Left ventricle myocardium superior (tissue), 1 donor: Measurements from ENCODE around the gene CYP27B1. TPM values are rescaled to one million over a fixed set of nuclear protein-coding genes. Genes with fewer than 3 reads are reported as not detected.
A peak's percentile ranks its signal among the peaks of the same experiment; 100 is the strongest.

Source experiments
- ATAC-seq: fragments of 200-7000 bp; cut with Tn5 transposase; one replicate; pipeline ENCODE4 v1.9.1; 2020; ENCODE audit warnings: mild to moderate bottlenecking, moderate library complexity
- DNase-seq: peaks from one replicate; pipeline ENCODE4 v3.0.0-alpha.2; 2020
- intact Hi-C: fragments of 100-400 bp; cut with micrococcal nuclease; formaldehyde crosslinking; loops from one replicate; pipeline ENCODE4 v1.11.0; 2022
- long read RNA-seq: library from polyadenylated mRNA; unstranded; transcript quantifications from one replicate; pipeline ENCODE4 v2.0.0, GENCODE V29; 2021
- total RNA-seq: library from RNA; stranded (reverse); fragmentation: NEBNext Ultra II Directional; extraction: Animal tissue kit (Norgen Biotek cat#: 25700); gene quantifications from one replicate; pipeline ENCODE4 v1.2.1, GENCODE V29; 2021
- donor health status: DM: no; HTN: yes; CAD: no; lungs with severe emphysema.

Gene CYP27B1, protein sequence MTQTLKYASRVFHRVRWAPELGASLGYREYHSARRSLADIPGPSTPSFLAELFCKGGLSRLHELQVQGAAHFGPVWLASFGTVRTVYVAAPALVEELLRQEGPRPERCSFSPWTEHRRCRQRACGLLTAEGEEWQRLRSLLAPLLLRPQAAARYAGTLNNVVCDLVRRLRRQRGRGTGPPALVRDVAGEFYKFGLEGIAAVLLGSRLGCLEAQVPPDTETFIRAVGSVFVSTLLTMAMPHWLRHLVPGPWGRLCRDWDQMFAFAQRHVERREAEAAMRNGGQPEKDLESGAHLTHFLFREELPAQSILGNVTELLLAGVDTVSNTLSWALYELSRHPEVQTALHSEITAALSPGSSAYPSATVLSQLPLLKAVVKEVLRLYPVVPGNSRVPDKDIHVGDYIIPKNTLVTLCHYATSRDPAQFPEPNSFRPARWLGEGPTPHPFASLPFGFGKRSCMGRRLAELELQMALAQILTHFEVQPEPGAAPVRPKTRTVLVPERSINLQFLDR
- not detected for total RNA-seq
- long read RNA-seq: 0 reads

DNA sequence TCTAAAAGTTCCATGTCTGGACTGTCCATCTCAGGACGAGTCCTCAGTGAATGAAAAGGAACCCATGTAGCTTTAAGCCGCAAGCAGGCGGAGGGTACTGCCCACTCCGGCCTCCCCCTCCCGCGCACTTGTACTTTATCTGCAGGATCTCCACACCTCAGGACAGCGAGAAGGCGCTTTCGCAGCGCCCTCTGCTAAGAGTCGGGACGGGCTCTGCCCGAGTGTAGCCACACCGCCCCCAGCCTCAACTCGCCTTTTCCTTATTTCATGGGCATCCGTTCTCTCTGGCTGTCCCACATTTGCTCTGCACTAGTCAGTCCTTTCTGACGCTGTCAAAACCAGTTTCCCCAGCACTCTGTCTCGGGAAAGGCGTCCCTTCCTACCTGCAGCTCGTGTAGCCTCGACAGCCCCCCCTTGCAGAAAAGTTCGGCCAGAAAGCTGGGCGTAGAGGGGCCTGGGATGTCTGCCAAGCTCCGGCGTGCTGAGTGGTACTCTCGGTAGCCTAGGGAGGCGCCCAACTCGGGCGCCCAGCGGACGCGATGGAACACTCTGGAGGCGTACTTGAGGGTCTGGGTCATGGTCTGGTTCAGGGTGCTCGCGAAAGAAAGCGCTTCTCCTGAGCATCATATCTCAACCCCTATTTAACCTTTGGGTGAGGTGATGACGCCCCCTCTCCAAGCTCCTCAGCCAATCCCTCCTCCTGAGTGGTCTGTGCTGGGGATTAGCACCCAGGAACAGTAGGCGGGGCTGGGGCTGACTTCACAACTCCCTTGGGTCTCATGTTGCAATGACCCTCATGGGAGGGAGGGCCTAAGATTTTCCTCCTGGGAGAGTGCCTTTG lies at the start of gene CYP27B1:
CYP27B1 (minus strand) TSS at position 615 of the 841 bp plus-strand sequence; CDS start at position 578, 37 bp downstream.
- intact Hi-C loops: no loop called here
- ATAC-seq (peak; percentile 24), DNase-seq (peak; percentile 57)

DNA sequence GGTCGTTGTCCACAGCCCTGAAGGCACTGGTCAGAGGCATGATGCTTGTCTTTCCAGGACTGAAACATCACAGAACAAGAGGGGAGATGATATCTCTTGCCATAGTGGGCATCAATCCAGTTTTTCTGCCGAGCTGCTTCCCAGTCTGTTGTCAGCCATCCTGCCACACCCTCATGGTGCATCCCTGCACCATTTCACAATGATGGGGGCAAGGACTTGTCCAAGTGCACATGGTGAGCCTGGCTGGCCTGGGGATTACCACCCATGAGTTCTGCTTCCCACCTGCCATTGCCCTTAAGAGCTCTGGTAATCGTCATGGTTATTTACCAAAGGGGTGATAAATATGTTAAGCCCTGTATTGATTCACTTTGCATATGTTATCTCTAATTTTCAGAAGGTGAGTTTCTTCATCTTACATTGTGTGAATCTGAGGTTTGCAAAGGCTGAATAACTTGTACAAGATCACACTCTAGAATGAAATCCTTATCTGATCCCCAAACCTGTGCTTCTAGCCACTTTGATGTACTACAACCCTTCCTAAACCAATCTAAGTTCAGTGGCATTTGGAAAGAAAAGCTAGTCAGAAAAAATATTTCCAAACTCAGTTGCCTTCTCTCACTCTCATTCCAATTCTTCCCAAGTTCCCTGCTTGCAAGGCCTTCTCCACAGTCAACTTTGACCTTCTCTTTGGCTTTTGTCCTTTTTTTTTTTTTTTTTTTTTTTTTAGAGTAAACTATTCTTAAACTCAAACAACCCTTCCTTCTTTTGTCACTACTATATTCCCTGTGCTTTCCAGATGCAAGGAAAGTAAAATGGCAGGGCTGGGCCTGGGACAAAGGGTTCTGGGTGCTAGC lies 49.4 kb upstream of the CYP27B1 start:
- no peak for DNase-seq
- no peak for ATAC-seq
- intact Hi-C loops: no loop called here

DNA sequence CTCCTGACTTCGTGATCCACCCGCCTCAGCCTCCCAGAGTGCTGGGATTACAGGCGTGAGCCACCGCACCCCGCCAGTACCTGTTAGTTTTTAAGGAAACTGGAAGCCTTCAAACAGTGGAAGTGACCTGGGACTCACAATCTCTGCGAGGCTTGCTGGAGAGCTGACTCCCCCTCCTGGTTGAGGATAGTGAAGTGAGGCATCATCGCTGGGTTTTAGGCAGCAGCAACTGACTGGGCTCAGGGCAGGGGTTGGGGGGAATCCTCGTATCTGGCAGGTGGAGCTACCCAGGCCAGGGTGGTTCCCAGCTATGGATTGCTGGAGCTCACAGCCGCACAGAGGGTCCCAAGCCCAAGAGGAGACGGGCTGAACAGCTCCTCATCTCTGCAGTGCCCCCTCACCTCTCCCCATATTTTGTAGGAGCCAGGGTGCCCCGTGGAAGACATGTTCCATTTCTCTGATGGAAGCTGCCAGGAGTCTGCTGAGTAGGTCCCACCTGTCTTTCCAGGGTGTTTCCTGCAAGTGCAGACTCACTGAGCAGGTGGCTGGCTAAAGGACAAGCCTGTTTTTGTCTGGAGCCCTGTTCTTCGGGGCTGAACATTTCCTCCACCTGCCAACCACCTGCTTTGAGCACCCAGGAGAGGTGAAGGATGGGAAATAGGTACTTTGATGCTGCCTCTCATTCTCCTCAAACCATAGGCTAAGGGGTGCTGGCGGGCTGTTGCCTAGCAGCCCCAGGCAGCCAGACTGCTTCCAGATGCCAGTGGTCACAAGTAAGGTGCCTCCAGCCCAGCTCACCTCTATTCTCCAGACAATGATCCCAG lies 48.5 kb upstream of the CYP27B1 start:
- DNase-seq (no peak), ATAC-seq (no peak)
- intact Hi-C loops: no loop called here

DNA sequence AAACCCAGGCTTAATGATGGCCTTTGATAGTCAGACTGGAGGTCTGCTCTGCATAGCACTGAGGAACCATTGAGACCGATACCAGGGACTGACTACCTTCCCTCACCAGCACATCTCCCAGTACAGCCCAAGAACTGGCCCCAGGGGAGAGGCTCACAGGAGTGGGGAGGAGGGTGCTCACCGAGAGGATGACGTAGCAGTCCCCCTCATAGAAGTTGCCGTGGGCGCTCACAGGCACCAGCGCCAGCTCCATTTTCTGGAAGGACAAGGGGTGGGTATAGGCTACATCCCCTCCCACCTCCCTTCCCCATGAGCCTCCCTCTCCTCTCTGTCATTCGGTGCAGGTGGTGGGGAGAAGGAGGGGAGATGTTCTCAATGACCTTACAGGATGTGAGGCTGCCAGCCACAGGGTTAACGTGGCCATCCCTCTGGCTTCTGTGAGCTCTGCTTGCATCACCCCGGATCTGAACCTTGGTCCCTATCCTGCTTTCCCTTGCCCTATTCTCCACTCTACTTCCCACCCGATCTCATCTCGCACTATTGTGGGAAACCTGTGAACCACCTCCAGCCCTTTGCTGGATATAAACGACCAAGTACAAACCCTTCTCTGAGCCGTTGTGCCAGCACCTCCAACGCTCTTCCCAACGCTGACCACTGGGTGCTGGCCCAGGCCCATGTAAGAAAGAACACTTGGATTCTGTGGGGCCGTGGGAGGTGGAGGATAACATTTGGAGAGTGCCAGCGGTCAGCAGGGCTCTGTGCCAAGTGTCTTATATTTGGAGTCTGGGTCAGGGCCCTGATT lies 47.3 kb upstream of the CYP27B1 start:
- DNase-seq: no peak
- intact Hi-C loops: no loop called here
- no peak for ATAC-seq

DNA sequence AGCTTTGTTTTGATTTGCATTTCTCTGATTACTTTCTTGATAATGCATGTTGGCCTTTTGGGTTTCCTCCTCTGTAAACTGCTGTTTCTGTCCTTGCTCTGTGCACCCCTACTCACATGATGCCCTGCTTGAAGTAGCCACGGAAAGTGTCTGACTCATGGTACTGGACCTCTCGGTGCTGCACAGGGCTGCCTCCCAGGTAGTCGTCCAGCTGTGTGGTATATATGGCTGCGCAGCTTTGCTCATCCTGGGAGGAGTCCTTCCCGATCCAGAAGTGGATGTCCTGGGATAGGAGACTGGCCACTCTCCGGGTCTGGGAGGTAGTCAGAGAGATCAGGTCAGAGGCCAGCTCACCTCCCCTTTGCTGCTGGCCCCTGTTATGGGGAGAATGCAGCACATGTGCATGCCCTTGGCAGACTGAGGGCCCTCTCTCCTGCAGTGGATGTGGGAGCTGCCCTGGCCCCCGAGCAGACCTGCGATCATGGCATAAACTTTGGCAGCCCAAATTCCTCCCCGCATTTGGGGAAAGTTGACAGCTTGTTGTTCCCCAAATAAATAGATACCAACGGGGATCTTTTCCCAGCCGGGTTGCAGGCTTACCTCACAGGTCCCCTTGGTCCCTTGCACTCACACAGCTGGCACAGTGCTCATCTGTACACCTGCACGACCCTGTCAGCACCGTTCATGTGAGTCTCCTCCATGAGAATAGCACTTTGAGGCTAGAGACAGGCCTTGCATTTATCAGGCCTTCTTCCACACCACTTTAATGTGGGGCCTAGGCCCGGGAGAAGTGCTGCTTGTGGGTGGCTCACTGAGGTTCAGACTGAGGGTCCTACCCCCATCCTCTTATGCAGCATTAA lies 46.5 kb upstream of the CYP27B1 start:
- DNase-seq: no peak
- intact Hi-C loops: no loop called here
- no peak for ATAC-seq

DNA sequence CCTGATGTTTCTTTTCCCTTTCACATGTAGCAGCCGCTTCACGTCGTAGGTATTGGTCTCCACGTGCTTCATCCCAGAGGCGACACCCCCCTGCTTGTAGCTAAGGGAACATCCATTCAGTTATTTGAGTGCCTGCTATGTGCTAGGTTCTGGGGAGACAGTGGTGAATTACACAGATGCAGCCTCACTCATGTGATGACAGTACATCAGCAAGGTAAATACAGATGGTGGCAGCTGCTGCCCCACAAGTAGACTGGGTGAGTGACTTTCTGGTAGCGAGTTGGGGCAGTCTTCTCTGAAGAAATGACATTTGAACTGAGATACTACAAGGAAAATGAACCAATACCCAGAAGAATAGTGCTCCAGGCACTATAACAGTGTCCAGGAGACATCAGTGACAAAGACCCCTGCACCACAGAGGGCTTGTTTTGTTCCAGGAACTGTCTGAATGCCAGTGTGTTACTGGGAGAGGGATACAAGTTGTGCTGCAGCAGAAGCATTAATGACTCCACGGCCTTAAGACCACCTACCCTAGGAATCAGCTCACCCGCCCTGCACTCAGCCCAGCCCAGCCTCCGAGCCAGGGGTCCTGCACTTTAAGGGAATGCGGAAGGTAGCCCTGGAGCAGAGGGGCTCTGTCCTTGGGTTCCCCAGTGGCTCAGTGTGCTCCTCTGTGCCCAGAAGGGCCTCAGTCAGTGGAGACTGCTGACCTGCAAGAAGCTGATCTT lies 44.3 kb upstream of the CYP27B1 start:
- intact Hi-C loops: no loop called here

DNA sequence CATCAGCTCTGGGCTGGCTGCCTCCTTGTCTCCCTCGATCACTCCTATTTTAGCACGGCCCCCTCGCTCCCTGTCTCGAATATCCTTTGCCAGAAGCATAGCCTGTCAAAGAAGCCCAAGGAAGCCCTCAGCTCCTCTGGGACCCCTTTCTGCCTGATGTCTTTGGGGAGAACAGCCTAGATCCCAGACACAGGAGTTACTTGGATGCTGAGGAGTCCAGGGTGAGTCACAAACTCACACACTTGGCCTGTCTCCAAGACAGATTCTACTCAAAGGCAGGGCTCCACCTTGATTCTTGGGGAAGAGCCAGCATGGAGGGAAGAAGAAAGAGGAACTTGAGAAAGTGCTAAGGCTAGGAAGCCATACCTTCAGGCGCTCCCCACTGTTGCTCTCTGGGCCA lies 43.6 kb upstream of the CYP27B1 start:
- DNase-seq (no peak), ATAC-seq (no peak)
- intact Hi-C loops: no loop called here

More for the DNA sequence above, 44.3 kb upstream of the CYP27B1 start:
- ATAC-seq: no peak
- no peak for DNase-seq

DNA sequence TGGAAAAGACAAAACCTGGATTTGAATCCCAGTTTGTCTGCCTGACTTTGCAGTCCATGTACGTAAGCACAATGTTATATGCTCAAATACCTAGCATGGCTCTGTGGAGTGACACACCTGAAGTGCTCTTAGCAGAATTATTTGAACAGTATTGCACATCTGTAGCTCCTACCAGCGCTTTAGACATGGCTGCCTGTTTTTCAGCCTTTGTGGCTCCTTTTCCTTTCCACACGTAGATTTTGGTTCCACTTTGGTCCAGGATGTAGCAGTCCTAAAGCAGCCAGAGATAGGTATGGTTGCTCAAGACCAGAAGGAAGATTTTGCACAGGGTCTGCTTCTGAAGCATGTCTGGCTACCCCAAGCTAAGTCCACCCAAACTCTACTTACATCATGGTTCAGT lies 42.5 kb upstream of the CYP27B1 start:
- DNase-seq (no peak), ATAC-seq (no peak)
- intact Hi-C loops: no loop called here

DNA sequence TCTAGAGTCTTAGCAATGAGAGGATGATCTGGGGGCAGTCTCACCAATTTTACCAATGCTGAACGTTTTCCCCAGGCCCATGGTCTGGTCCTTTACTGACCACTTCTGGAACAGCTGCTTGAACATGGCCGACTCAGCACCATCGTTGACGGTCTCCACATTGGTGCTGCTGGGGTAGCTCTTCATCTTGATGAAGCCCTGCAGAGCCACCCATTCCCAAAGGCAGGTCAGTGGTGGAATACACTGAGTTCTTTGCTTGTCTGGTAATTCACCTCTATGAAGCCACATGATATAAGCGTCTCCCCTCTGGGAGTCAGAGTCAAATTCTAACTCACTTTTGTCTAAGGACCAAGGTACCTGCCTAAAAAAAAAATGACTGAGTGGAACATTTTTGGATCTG lies 41.5 kb upstream of the CYP27B1 start:
- no peak for DNase-seq
- intact Hi-C loops: no loop called here

DNA sequence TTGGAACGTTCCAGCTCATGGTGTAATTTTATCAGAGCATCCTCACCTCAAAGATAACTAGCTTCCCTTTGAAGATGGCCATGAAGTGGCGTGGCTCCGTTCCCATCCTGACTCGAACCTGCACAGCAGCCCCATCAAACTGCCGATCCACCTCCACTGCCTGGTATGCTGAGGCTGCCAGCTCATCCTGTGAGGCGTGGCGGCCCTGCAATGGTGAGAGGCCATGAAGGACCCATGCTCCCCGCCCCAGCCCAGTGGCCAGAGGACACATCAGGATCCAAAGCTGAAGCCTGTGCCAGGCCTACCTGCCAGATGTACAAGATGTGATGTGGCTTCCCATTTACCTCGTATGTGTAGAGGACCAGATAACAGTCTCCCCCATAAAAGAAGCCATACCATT lies 40.4 kb upstream of the CYP27B1 start:
- intact Hi-C loops: no loop called here
- DNase-seq (no peak), ATAC-seq (no peak)

More for the DNA sequence above, 41.5 kb upstream of the CYP27B1 start:
- no peak for ATAC-seq

DNA sequence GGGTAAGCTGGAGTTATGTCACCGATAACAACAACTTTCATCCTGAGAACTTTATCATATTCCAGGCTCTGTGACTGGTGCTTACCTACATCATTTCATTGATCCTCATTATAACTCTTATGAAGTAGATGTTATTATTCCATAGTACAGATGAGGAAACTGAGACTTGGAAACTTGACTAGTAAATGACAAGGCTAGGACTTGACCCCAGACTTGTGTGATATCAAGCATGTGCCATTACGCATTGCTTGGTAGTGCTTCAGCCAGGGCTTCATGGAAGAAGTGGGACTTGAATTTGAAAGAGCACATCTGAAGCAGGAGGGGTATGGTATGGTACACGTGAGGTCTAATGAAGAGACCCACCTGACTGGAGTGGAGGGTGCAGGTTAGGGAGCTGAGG lies 39.8 kb upstream of the CYP27B1 start:
- intact Hi-C loops: no loop called here
- DNase-seq (no peak), ATAC-seq (no peak)

DNA sequence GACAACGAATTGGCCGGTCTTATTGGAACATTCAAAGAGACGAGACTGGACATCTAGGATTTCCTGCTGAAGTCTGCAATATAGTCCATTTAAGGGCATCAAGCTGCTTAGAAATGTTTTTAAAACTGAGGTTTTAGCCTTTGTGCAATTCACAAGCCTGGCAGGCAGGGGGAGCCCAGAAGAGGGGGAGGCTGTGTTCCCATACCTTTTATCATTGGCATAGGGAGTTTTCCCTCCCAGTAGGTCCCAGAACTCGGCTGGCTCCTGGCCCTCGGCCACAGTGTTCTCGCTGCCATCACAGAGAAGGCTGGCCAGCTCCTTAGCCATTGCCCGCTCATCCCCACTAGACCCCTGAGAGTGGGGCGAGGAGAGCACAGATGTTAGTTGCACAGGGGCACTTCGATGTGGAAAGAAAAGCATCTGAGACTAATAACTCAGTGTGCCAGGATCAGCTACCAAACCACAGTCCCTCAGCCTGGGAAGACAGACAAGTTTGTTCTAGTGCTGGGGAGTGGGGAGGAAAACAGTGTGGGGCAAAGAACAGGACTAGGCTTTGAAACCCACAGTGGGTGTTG lies 36.5 kb upstream of the CYP27B1 start:
- intact Hi-C loops: no loop called here
- peak; percentile 73 for DNase-seq

DNA sequence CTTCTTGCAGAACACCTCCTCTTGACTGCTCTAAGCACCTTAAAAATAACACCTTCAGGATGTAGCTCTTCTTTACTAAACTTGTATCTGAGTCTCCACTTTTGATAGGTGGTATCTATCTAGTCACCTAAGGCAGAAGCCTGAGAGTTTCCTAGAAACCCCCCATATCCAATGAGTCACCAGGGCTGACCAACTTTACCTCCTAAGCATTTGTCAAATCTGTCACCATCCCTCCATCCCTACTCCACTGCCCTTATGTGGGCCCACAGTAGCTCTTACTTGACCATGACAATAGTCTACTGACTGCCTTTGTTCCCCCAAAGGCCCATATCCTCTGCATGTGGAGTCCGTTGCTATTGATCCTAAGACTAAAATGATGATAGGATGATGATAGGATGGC lies 35.7 kb upstream of the CYP27B1 start:
- intact Hi-C loops: no loop called here
- ATAC-seq (no peak), DNase-seq (no peak)

More for the DNA sequence above, 36.5 kb upstream of the CYP27B1 start:
- peak; percentile 90 for ATAC-seq

DNA sequence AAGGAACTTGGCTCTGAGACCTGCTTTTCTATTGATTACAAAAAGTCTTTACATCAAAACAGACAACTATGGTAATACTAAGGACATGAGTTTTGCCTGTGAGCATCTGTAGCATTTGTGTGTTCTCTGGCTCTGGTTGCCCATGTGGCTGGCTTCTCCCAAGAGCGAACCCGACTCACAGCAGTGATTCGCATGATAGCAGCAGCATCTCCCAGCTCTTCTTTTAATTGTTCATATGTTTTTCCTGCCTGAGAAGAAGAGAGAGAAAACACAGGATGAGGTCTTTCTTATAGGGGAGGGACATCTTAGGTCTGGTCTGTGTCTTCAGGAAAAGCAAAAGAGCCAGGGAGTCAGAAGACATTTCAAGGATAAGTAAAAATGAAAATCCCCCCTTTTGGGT lies 34.1 kb upstream of the CYP27B1 start:
- intact Hi-C loops: no loop called here
- DNase-seq (no peak), ATAC-seq (no peak)

DNA sequence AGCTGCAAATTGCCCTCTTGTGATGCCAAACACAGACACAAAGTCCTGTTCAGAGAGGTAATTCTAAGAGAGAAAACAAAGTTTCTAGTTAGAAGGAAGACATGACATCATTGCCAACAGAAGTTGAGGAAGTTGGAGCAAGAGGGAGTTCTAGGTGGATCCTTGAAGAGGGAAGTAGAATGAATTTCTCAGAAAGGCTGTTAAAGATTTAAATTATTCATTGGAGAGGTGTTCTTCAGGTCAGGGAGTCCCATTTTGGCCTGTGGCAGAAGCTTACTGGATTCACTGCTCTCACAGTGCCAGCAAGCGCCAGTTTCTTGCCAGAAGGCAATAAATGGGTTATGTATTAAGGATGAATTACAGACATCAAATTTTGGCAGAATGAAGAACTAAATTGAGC lies 31.1 kb upstream of the CYP27B1 start:
- ATAC-seq (no peak), DNase-seq (no peak)
- intact Hi-C loops: no loop called here

DNA sequence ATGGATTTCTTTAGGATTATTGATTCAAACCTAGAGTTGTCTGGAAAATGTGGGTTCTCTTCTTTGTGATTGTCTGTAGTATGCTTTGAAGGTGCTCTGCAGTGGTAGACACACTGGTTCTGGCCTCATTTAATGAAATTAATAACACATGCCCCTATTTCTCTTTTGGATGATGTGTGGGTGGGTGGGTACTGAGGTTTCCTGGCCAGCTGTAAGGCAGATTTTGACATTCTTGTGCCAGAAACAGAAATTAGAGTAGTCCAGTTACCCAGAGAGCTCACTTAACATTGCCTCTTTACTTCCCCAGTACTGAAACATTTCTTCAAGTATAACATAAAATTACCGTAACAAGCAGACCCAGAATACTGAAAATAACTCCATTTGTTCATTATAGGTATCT lies 30.1 kb upstream of the CYP27B1 start:
- ATAC-seq (no peak), DNase-seq (no peak)
- intact Hi-C loops: no loop called here
